ENCODE measurements around the gene MAGIX. TPM values are rescaled to one million over a fixed set of nuclear protein-coding genes. Genes with fewer than 3 reads are reported as not detected.
A peak's percentile ranks its signal among the peaks of the same experiment; 100 is the strongest.
"Not testable (repeated sequence)": the region's sequence is repeated elsewhere in the genome, so short reads cannot be mapped to it uniquely, and the experiment has no call there.

Gene MAGIX
- total RNA-seq, 1 donor from 2014 or later, result 3.1 TPM

DNA sequence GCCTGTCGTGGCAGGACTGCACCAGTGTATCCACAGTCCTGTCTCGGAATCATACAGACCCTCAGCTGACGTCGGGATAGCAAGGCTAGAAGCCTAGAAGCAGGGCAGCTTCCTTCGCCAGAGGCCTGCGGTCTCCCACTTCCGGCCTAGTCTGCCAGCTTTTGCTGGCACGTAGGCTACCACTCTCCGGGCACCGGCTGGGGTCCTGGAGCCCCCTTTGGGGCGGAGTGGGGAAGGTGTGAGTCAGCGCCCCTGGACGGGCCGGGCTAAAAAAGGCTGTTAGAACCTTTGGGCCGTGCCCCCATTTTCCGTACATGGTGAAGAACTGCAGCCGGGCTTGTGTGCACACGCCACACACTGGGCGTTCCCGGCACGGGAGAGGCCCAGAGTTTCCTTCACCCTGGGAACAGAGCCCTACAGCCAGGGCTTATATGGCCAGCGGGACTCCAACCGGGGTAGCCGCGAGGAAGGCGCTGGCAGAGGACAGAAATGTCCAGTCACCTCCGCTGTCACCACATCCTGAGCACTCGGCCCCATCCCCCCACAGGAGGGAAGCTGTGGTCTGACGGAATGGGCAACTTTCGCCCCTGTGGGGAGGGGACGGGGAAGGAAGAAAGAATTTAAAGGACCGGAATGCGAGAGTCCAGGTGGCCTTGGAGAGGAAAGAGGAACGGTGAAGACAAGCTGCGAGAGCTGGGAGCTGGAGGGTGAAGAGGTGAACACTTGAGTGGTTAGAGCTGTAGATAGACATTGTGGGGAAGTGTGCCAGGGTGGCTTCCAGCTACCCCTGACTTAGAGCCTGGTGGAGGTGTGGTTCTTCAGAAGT is 4.6 kb downstream of the MAGIX start:
- H3K4me1 Mint-ChIP-seq (ENCODE audit: low read depth), result peaks cover 13% of the 10 kb centered on the region
- no peak for DNase-seq (ENCODE audit: low spot score, unreplicated experiment)
- peaks cover 20% of the 10 kb centered on the region for H3K27me3 Mint-ChIP-seq
- peak overlapping the region; percentile 76 for H3K27ac Mint-ChIP-seq
- peaks cover 4% of the 10 kb centered on the region for H3K36me3 Mint-ChIP-seq (ENCODE audit: insufficient read depth)
- H3K4me3 Mint-ChIP-seq (ENCODE audit: low read depth), result peak overlapping the region; percentile 52
- peaks cover 9% of the 10 kb centered on the region for H3K9me3 Mint-ChIP-seq (ENCODE audit: low read depth)
- no peak for TF ChIP-seq CTCF (IDR thresholded peaks at IDR 0.05; ENCODE audit: unreplicated experiment)

GRCh38 chrX:49167740-49168108 is 5.2 kb downstream of the MAGIX start:
- H3K9me3 Mint-ChIP-seq (ENCODE audit: low read depth), result peaks cover 9% of the 10 kb centered on the region
- H3K4me3 Mint-ChIP-seq (ENCODE audit: low read depth), result no peak overlapping the region
- H3K27me3 Mint-ChIP-seq, result peaks cover 22% of the 10 kb centered on the region

DNA sequence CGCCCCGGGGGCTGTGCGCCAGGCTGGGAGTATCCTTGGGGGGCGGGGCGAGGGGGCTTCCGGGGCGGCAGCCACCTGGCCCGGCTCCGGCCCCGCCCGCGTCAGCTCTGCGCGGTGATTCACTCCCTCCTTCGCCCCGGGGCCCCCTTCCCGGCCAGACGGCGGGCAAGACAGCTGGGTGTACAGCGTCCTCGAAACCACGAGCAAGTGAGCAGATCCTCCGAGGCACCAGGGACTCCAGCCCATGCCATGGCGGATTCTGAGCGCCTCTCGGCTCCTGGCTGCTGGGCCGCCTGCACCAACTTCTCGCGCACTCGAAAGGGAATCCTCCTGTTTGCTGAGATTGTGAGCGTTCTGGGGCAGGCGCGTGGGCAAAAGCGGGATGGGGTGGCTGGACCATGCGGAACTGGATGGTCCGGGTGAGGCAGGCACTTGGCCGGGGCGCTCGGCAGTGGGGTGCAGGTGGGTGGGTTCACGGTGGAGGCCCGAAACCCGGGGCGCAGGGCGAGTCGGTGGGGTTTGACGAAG is 9.3 kb downstream of the MAGIX start, which contains the start of gene PLP2:
Gene PLP2 (plus strand): TSS at position 147 of the 528 bp plus-strand sequence. CDS start 103 bp downstream, at position 250.
- H3K36me3 Mint-ChIP-seq (ENCODE audit: insufficient read depth), result peaks cover 18% of the 10 kb centered on the region
- peaks cover 5% of the 10 kb centered on the region for H3K4me1 Mint-ChIP-seq (ENCODE audit: low read depth)
- no peak for DNase-seq (ENCODE audit: low spot score, unreplicated experiment)
- H3K27me3 Mint-ChIP-seq, result peaks cover 30% of the 10 kb centered on the region
- H3K27ac Mint-ChIP-seq, result no peak within 1 kb of the TSS
- no peak for TF ChIP-seq CTCF (IDR thresholded peaks at IDR 0.05; ENCODE audit: unreplicated experiment)
- H3K4me3 Mint-ChIP-seq (ENCODE audit: low read depth), result peak within 1 kb of the TSS; percentile 65
- peaks cover 4% of the 10 kb centered on the region for H3K9me3 Mint-ChIP-seq (ENCODE audit: low read depth)

More at GRCh38 chrX:49167740-49168108, 5.2 kb downstream of the MAGIX start:
- DNase-seq (ENCODE audit: low spot score, unreplicated experiment), result no peak
- Mint-ChIP-seq H3K4me1 (ENCODE audit: low read depth) (peaks cover 13% of the 10 kb centered on the region), H3K36me3 (ENCODE audit: insufficient read depth) (peaks cover 4% of the 10 kb centered on the region), H3K27ac (no peak overlapping the region)
- TF ChIP-seq CTCF (IDR thresholded peaks at IDR 0.05; ENCODE audit: unreplicated experiment), result no peak

DNA sequence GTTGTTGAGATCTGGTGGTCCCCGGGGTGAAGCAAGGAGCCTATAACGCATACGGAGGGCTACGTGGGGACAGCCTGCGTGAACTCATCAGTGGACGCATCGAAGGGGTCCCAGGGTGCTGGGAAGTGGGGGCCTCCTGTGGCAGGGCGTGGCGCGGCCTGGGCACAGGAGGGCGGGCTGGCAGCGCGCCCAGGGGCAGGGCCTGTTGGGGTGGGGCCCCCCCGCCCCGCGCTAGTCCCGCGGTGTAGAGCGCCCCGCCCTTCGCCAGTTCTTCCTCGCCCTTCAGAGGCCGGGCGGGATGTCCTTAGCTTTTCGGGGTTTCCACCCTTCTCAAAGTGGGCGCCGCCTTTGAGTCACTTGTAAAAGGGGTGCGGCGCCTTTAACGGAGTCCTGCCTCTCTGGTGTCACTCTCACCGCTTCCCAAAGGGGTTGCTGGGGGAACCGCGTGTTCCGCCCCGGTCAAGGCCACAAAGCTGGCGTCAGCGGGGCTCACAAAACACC is 9.8 kb downstream of the MAGIX start:
- DNase-seq (ENCODE audit: low spot score, unreplicated experiment), result no peak
- peaks cover 19% of the 10 kb centered on the region for H3K36me3 Mint-ChIP-seq (ENCODE audit: insufficient read depth)
- H3K4me3 Mint-ChIP-seq (ENCODE audit: low read depth), result peak overlapping the region; percentile 65
- H3K27me3 Mint-ChIP-seq, result peaks cover 28% of the 10 kb centered on the region
- peaks cover 4% of the 10 kb centered on the region for H3K9me3 Mint-ChIP-seq (ENCODE audit: low read depth)
- no peak for TF ChIP-seq CTCF (IDR thresholded peaks at IDR 0.05; ENCODE audit: unreplicated experiment)
- H3K4me1 Mint-ChIP-seq (ENCODE audit: low read depth), result peaks cover 2% of the 10 kb centered on the region
- no peak overlapping the region for H3K27ac Mint-ChIP-seq

DNA sequence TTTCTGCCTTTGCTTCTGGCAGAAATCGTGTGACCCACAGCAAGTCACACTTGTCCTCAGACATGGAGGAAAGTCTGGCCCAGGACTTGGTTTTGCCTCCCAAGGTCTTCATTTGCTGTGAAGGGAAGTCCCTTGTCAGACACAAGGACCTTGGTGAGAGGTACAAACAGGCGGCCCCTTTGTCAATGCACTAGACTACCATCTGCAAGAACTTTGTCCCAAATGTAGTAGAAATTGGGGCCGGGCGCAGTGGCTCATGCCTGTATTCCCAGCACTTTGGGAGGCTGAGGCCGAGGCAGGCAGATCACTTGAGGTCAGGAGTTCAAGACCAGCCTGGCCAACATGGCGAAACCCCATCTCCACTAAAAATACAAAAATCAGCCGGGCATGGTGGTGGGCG is 11.0 kb downstream of the MAGIX start:
- Mint-ChIP-seq H3K27me3 (peaks cover 26% of the 10 kb centered on the region), H3K36me3 (ENCODE audit: insufficient read depth) (peaks cover 21% of the 10 kb centered on the region)
- DNase-seq (ENCODE audit: low spot score, unreplicated experiment); H3K27ac Mint-ChIP-seq; H3K4me3 Mint-ChIP-seq (ENCODE audit: low read depth); H3K4me1 Mint-ChIP-seq (ENCODE audit: low read depth); H3K9me3 Mint-ChIP-seq (ENCODE audit: low read depth): not testable (repeated sequence)

Measured in progenitor cell of endocrine pancreas (in vitro differentiated cells).